Fibroblast of lung (primary cell): ENCODE results near the gene PLTP. TPM values are rescaled to one million over a fixed set of nuclear protein-coding genes. Genes with fewer than 3 reads are reported as not detected.

ENCODE experiments used
- DNase-seq, 2 donors: peaks; one replicate each; pipeline versions ENCODE4 v3.0.0 to v3.0.0-alpha.2; 2010; ENCODE audit warnings: low read depth in 2 of 2
- H2AFZ ChIP-seq: 2 replicates; pipeline ENCODE4 v1.5.1; 2012; ENCODE audit warnings: low read length, control low read depth, inconsistent platforms
- H3K27ac ChIP-seq: 2 replicates; pipeline ENCODE4 v1.5.1; 2011; ENCODE audit warnings: low read length, control low read depth; ENCODE audit not compliant: insufficient read depth
- H3K27me3 ChIP-seq: 2 replicates; pipeline ENCODE4 v1.5.1; 2011; ENCODE audit warnings: mild to moderate bottlenecking, low read length; ENCODE audit not compliant: control insufficient read depth, insufficient read depth
- H3K36me3 ChIP-seq: 2 replicates; pipeline ENCODE4 v1.5.1; 2011; ENCODE audit warnings: low read length; ENCODE audit not compliant: control insufficient read depth, insufficient read depth
- H3K4me1 ChIP-seq: 2 replicates; pipeline ENCODE4 v1.5.1; 2011; ENCODE audit warnings: low read length; ENCODE audit not compliant: control insufficient read depth, insufficient read depth; ENCODE audit errors: extremely low read depth
- H3K4me2 ChIP-seq: 2 replicates; pipeline ENCODE4 v1.5.1; 2011; ENCODE audit warnings: low read length, control low read depth; ENCODE audit not compliant: insufficient read depth; ENCODE audit errors: extremely low read depth
- H3K4me3 ChIP-seq, 4 experiments: fragments of 200-600 bp in 1 of 4; sonication (generic) in 1 of 4; replicated peaks in 1 of 4; 2 replicates each; pipeline ENCODE4 v1.5.1; 2011 to 2016; ENCODE audit warnings: low read length in 4 of 4, low read depth in 3 of 4, mild to moderate bottlenecking in 3 of 4, control low read depth in 2 of 4, inconsistent platforms in 1 of 4, mixed read lengths in 1 of 4; ENCODE audit not compliant: insufficient read depth in 1 of 4; ENCODE audit errors: control extremely low read depth in 1 of 4
- H3K79me2 ChIP-seq: 2 replicates; pipeline ENCODE4 v1.5.1; 2012; ENCODE audit warnings: mild to moderate bottlenecking, low read length, inconsistent platforms; ENCODE audit not compliant: control insufficient read depth, insufficient read depth
- H3K9ac ChIP-seq: 2 replicates; pipeline ENCODE4 v1.5.1; 2011; ENCODE audit warnings: mild to moderate bottlenecking, low read length, control low read depth; ENCODE audit not compliant: insufficient read depth
- H3K9me3 ChIP-seq: 2 replicates; pipeline ENCODE4 v1.5.1; 2012; ENCODE audit warnings: low read depth, low read length; ENCODE audit not compliant: control insufficient read depth, insufficient read depth
- H4K20me1 ChIP-seq: 2 replicates; pipeline ENCODE4 v1.5.1; 2011; ENCODE audit warnings: low read length; ENCODE audit not compliant: control insufficient read depth, insufficient read depth; ENCODE audit errors: extremely low read depth
- CTCF ChIP-seq, 2 donors: IDR thresholded peaks in 1 of 2; conservative IDR thresholded peaks in 1 of 2; 1 replicate in 1 of 2; 2 replicates in 1 of 2; pipeline ENCODE4 v1.5.1; 2011 to 2012; ENCODE audit warnings: low read length in 2 of 2, control low read depth in 1 of 2, inconsistent platforms in 1 of 2, low read depth in 1 of 2, mild to moderate bottlenecking in 1 of 2
- EZH2 ChIP-seq: IDR thresholded peaks from 2 replicates; pipeline ENCODE4 v1.5.1; 2012; ENCODE audit warnings: low read length, control low read depth, mild to moderate bottlenecking; ENCODE audit errors: missing control alignments
- polyA plus RNA-seq, 2 donors: library from polyadenylated mRNA; depleted of rRNA in 1 of 2; stranded (reverse) in 1 of 2; unstranded in 1 of 2; fragments of >200 nt; gene quantifications; 2 replicates each; pipeline ENCODE4 v1.2.1, GENCODE V29; 2011 to 2012; ENCODE audit warnings: missing spikeins in 1 of 2
- total RNA-seq: library from RNA; depleted of rRNA; stranded (reverse); fragments of >200 nt; gene quantifications from 2 replicates; pipeline ENCODE4 v1.2.1, GENCODE V29; 2014

The PLTP gene
- total and polyA plus RNA-seq, 2 donors (not counting 1 experiment from before 2014, with no cell fraction given) = 63.1 to 110 TPM

- Histone ChIP-seq H3K79me2 (no peaks in the 10 kb centered on the region), H3K27me3 (no peaks in the 10 kb centered on the region), H3K4me1 (peaks cover 2% of the 10 kb centered on the region), H3K36me3 (peaks cover 64% of the 10 kb centered on the region), H3K9me3 (no peaks in the 10 kb centered on the region), H3K4me2 (no peak overlapping the region), H3K9ac (no peak overlapping the region), H4K20me1 (no peaks in the 10 kb centered on the region), H3K27ac (peak overlapping the region; percentile 9), H3K4me3 (no peak overlapping the region), H2AFZ (no peak overlapping the region)
- TF ChIP-seq CTCF (conservative IDR thresholded peaks at IDR 0.05 in 1 of 2, IDR thresholded peaks at IDR 0.05 in 1 of 2; ENCODE audit: low read depth in 1 of 2, low read length in 2 of 2) (no peak), EZH2 (no peak)
- peak in 1 of 2 donors; percentile 50 for DNase-seq
These were observed 33.8 kb upstream of the PLTP start for GRCh38 chr20:45945678-45946148.

- Histone ChIP-seq H3K79me2 (no peaks in the 10 kb centered on the region), H3K27me3 (no peaks in the 10 kb centered on the region), H3K4me3 (no peak overlapping the region), H4K20me1 (no peaks in the 10 kb centered on the region), H3K4me1 (peaks cover 2% of the 10 kb centered on the region), H3K9me3 (no peaks in the 10 kb centered on the region), H3K27ac (no peak overlapping the region), H3K36me3 (peaks cover 60% of the 10 kb centered on the region), H3K4me2 (no peak overlapping the region), H2AFZ (no peak overlapping the region), H3K9ac (no peak overlapping the region)
- no peak for DNase-seq
- no peak for TF ChIP-seq EZH2
- TF ChIP-seq CTCF (conservative IDR thresholded peaks at IDR 0.05 in 1 of 2, IDR thresholded peaks at IDR 0.05 in 1 of 2; ENCODE audit: low read depth in 1 of 2, low read length in 2 of 2) = peak in 1 of 2 donors; percentile 7
These were observed 33.2 kb upstream of the PLTP start for GRCh38 chr20:45944965-45945677.

- H3K4me2 ChIP-seq = no peak overlapping the region
- no peak overlapping the region for H3K27ac ChIP-seq
- H3K79me2 ChIP-seq = no peaks in the 10 kb centered on the region
- H2AFZ ChIP-seq = no peak overlapping the region
- peaks cover 2% of the 10 kb centered on the region for H3K4me1 ChIP-seq
- DNase-seq = peak in 1 of 2 donors; percentile 76
- no peak for TF ChIP-seq CTCF (conservative IDR thresholded peaks at IDR 0.05 in 1 of 2, IDR thresholded peaks at IDR 0.05 in 1 of 2; ENCODE audit: low read depth in 1 of 2, low read length in 2 of 2)
- no peak for TF ChIP-seq EZH2
- H3K27me3 ChIP-seq = no peaks in the 10 kb centered on the region
- no peak overlapping the region for H3K9ac ChIP-seq
- no peaks in the 10 kb centered on the region for H4K20me1 ChIP-seq
- no peak overlapping the region for H3K4me3 ChIP-seq
- H3K9me3 ChIP-seq = no peaks in the 10 kb centered on the region
- peaks cover 55% of the 10 kb centered on the region for H3K36me3 ChIP-seq
These were observed 32.4 kb upstream of the PLTP start for GRCh38 chr20:45944151-45944964.
